HG02759 (cell line): ENCODE data around the gene CAPRIN1.

Experiments
- ATAC-seq: cut with Tn5 transposase; IDR thresholded peaks from one replicate; pipeline ENCODE4 v1.9.1; 2021; ENCODE audit warnings: mild to moderate bottlenecking, moderate library complexity; ENCODE audit not compliant: unreplicated experiment

The CAPRIN1 gene

DNA sequence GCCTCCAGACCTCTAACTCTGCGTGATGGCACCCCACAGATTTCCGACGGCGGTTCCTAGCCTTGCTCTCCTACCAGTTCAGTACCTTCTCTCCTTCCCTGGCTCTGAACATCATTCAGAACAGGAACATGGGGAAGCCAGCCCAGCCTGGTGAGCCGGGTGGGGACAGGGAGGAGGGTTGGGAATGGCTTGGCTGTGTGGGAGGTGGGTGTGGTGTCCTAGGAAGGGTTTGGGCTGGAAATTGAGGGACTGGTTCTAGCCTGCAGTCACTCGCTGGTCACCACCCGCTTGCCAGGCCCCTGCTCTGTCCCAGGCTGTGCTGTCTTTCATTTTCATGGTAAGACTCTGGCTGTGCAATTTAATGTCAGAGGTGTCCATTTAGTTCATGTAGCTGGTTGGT is 87.8 kb downstream of the CAPRIN1 start:
- ATAC-seq, result no peak

DNA sequence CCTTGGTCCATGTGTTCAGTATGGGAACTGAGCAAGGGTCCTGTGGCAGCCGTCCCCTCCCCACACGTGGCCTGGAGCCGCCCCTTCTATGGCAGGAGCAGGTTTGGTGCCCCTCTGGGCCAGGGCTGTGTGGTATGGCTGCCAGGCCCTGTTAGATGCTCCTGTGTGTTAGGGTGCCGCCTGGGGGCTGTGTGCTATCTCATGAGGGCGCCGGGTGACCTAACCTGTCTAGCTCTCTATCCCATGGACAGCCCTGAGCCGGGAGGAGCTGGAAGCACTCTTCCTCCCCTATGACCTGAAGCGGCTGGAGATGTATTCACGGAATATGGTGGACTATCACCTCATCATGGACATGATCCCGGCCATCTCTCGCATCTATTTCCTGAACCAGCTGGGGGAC is 88.6 kb downstream of the CAPRIN1 start:
- ATAC-seq, result no peak

DNA sequence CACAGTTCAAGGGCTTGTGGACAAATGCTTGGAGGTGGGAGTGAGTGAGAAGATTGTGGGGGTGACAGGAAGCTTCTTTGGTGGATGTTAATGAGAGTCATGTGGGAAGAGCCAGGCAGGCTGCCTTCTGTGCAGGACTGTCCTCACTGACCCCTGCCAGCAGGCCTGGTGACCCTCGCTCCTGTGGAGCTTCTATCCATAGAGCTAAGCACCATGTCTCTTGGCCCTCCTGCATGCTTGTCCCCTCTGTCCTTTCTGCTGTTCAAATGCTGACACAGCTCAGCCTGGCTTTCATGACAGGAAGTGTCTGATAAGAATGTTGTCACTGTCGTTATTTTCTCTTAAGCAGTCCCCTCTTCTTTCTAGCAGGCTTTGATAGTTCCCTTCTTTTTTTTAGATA is 91.5 kb downstream of the CAPRIN1 start:
- ATAC-seq, result no peak

DNA sequence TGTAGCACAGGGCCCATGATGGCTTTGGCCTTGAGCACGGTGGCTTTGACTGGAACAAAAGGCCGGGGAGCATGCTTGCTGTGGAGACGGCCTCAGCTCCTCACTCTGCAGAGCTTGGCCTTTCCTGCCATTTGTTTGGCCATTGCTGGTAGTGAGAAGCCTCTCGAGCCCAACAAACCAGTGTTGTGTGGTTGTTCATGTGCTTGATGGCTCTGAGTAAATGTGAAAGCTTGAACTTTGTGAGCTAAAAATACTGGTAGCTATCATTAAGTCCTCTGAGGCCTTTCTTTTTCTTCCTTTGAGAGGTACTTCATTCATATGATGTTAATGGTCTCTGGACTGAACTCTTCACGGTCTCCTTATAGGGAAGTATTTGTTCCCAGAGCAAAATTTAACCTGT is 93.5 kb downstream of the CAPRIN1 start:
- peak; percentile 78 for ATAC-seq

DNA sequence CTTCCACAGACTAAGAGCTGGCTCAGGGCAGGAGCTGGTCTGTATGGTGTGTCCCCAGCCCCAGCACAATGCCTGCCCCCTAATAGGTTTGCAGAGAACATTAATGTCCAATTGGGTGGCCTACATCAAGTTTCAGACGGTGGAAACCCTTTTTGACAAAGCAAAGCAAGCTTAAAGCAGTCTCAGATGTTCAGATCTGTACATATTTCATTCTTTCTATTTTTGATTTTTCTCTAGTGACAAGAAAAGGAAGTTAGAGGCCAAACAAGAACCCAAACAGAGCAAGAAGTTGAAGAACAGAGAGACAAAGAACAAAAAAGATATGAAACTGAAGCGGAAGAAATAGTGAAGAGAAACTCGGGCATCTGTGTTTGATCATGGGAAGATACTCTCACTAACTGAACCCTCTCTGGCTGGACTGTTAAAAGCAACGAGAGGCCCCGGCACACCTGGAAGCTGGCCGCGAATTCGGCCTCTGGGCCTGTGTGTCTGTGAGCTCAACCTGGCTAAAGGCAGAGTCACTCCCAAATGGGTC is 94.4 kb downstream of the CAPRIN1 start:
- peak; percentile 52 for ATAC-seq

DNA sequence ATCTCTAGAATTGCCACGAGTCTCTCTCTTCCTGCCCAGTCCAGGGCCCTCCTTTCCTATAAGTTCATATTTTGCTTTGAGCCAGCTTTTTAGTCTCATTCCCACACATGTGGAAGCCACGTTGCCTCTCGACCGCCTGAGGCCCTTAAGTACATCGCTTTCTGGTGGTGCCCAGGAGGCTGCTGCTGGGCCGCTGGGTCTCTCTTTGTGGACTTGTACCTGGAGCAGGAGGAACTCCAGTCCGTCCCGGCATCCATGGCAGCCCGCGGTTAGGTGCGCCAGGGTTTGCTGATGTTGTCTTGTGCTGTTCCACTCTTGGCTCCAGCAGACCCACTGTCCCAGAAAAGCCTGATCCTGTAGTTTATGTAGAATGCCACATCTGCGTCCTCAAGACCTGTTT is 94.9 kb downstream of the CAPRIN1 start:
- ATAC-seq, result no peak

DNA sequence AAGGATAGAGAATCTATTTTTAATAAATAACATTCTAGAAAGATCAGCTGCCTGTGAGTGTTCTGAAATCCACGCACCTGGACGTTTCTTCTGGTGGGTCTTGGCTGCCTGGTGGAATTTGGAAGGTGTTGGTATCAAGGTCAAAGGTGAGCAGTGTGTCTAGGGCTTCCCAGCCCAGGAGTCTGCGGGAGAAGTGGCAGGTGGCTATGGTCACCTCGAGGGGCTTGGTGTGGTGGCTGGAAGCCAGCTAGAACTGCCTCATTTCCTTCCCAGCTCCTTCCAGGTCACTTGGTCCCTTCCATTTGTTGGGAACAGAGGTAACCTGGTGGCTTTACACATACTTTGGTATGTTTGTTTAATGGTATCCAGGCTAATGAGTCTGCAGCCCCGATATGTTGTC is 95.3 kb downstream of the CAPRIN1 start:
- ATAC-seq, result no peak

DNA sequence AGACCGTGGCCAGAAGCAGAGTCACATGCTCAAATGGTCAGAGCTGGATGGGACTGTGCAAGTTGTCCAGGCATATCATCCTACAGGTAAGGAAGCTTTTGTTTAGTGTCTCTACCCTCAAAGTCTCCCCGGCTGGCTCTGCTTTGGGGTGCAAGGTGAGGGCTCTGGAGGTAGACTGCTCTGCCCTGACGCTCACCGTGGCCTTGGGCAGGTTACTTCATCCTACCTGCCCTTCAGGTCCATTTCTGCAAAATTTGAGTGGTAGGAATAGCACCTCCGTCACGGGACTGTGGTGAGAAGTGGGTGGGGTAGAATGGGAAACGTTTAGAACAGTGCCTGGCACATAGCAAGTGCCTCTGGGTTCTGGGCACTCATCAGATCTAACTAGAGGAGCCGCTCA is 96.0 kb downstream of the CAPRIN1 start:
- ATAC-seq, result no peak

DNA sequence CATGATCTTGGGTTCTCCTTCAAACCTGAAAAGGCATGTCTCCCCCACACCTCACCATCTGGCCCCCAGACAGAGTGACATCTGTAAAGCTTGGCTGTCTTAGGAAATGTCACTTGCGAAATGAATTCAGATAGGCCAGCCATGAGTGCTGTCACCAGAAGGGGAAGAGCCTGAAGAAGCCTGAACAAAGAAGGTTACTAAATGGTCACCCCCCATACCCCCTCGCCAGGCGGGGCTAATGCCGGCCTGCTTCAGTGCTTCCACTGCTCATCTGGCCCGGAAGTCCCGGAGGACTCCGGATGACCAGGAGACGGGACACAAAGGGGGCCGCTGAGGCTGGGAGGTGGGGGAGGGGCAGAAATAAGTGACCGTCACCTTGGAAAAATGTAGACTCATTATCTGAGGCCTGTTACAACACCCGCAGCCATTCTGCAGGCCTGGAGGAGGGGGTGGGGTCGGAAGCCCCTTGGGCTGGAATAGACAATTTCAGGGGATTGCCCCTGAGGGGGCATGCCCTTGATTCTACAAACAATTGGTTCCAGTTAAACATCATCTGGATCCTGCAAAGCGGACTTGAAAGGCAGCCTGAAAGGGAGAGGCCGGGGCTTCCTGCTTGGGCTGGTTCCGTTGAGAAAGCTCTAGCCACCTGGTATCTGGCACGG is 97.1 kb downstream of the CAPRIN1 start:
- no peak for ATAC-seq

DNA sequence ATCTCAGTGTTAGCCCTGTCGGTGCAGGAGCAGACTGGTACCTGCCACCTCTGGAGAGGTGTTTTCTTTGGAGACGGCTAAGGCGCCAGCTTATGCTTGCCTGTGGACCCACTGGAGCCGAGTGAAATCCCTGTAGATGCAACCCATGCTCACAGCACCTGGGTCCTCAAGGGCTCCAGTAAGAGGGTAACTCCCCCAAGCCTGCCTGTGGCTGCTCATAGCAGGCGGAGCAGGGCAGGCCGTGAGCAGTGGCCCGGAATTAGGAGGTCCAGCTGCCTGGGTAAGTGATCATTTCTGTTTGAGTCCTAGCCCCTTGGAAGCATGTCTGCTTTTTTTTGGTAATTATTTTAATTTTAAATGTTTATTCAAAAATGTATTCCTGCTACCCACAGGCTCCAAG is 97.7 kb downstream of the CAPRIN1 start:
- no peak for ATAC-seq

DNA sequence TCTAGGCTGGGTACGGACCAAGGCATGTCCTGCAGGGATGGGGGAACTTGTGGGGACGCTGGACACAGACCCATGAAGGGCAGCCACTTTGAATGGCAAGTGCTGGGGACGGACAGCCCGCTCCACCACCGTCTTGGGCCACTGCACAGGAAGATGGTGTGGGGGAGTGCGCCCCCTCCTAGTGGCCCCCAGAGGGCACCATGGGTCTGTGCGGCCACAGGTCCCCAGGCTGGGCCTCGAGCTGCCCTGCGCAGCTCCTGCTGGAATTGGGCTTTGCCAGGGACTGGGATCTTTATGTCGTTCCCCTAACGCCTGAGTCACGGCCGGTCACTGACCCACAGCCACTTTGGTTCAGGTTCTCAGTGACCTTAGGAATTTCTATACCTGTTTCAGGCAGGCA is 98.3 kb downstream of the CAPRIN1 start:
- ATAC-seq, result no peak

DNA sequence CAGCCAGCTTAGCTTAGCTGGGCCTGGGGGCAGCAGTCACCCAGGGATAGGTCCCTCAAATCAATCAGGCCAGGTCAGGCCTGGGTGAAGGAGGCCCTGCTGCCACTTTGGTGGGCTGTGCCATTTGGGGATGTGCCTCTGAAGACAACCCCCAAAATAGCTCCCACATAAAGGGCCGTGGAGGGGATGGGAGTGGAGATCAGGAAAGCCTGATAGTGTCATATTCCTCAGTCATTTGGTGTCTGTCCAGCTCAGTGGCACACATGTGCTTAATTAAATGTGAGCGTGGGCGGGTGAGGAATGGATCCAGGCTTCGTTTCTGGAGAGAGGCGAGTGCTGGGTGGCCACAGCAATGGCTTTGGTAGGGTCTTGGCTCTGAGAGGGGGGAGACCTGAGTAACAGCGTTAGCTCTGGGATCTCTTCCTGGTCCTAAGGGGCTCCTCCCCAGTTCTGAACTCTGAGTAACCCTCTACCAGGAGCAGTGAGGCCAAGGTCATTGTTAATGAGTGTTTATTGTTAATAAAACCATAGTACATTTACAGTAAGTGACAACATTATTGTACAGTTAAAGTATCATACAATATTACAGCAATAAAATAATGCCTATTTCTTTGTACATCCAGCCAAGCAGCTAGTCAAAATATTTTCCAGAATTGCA is 99.1 kb downstream of the CAPRIN1 start:
- no peak for ATAC-seq
